ENCODE results near the gene CHRNE. TPM values are rescaled to one million over a fixed set of nuclear protein-coding genes. Genes with fewer than 3 reads are reported as not detected.

CHRNE gene
- total and polyA plus RNA-seq, 2 experiments from 2014 or later = 0.24 to 1.2 TPM

GRCh38 chr17:4944554-4945175 lies 41.8 kb upstream of the CHRNE start (continued):
- TF ChIP-seq, protein P1, sequence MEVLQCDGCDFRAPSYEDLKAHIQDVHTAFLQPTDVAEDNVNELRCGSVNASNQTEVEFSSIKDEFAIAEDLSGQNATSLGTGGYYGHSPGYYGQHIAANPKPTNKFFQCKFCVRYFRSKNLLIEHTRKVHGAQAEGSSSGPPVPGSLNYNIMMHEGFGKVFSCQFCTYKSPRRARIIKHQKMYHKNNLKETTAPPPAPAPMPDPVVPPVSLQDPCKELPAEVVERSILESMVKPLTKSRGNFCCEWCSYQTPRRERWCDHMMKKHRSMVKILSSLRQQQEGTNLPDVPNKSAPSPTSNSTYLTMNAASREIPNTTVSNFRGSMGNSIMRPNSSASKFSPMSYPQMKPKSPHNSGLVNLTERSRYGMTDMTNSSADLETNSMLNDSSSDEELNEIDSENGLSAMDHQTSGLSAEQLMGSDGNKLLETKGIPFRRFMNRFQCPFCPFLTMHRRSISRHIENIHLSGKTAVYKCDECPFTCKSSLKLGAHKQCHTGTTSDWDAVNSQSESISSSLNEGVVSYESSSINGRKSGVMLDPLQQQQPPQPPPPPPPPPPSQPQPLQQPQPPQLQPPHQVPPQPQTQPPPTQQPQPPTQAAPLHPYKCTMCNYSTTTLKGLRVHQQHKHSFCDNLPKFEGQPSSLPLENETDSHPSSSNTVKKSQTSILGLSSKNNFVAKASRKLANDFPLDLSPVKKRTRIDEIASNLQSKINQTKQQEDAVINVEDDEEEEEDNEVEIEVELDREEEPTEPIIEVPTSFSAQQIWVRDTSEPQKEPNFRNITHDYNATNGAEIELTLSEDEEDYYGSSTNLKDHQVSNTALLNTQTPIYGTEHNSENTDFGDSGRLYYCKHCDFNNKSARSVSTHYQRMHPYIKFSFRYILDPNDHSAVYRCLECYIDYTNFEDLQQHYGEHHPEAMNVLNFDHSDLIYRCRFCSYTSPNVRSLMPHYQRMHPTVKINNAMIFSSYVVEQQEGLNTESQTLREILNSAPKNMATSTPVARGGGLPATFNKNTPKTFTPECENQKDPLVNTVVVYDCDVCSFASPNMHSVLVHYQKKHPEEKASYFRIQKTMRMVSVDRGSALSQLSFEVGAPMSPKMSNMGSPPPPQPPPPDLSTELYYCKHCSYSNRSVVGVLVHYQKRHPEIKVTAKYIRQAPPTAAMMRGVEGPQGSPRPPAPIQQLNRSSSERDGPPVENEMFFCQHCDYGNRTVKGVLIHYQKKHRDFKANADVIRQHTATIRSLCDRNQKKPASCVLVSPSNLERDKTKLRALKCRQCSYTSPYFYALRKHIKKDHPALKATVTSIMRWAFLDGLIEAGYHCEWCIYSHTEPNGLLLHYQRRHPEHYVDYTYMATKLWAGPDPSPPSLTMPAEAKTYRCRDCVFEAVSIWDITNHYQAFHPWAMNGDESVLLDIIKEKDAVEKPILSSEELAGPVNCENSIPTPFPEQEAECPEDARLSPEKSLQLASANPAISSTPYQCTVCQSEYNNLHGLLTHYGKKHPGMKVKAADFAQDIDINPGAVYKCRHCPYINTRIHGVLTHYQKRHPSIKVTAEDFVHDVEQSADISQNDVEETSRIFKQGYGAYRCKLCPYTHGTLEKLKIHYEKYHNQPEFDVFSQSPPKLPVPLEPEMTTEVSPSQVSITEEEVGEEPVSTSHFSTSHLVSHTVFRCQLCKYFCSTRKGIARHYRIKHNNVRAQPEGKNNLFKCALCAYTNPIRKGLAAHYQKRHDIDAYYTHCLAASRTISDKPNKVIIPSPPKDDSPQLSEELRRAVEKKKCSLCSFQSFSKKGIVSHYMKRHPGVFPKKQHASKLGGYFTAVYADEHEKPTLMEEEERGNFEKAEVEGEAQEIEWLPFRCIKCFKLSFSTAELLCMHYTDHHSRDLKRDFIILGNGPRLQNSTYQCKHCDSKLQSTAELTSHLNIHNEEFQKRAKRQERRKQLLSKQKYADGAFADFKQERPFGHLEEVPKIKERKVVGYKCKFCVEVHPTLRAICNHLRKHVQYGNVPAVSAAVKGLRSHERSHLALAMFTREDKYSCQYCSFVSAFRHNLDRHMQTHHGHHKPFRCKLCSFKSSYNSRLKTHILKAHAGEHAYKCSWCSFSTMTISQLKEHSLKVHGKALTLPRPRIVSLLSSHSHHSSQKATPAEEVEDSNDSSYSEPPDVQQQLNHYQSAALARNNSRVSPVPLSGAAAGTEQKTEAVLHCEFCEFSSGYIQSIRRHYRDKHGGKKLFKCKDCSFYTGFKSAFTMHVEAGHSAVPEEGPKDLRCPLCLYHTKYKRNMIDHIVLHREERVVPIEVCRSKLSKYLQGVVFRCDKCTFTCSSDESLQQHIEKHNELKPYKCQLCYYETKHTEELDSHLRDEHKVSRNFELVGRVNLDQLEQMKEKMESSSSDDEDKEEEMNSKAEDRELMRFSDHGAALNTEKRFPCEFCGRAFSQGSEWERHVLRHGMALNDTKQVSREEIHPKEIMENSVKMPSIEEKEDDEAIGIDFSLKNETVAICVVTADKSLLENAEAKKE (CRISPR knock-in tag; IDR thresholded peaks at IDR 0.05) = no peak
- TF ChIP-seq STAT1 (IDR thresholded peaks at IDR 0.05; ENCODE audit: unreplicated experiment) (no peak), ZNF331 (CRISPR knock-in tag; IDR thresholded peaks at IDR 0.05; ENCODE audit: low read depth) (no peak), ZNF114 (CRISPR knock-in tag; IDR thresholded peaks at IDR 0.05) (no peak), POLR2AphosphoS5 (IDR thresholded peaks at IDR 0.05; ENCODE audit: low read depth) (no peak; the same call in 1 of the 2 replicates), JUNB (IDR thresholded peaks at IDR 0.05; ENCODE audit: unreplicated experiment) (no peak)
- TF ChIP-seq, protein P2, sequence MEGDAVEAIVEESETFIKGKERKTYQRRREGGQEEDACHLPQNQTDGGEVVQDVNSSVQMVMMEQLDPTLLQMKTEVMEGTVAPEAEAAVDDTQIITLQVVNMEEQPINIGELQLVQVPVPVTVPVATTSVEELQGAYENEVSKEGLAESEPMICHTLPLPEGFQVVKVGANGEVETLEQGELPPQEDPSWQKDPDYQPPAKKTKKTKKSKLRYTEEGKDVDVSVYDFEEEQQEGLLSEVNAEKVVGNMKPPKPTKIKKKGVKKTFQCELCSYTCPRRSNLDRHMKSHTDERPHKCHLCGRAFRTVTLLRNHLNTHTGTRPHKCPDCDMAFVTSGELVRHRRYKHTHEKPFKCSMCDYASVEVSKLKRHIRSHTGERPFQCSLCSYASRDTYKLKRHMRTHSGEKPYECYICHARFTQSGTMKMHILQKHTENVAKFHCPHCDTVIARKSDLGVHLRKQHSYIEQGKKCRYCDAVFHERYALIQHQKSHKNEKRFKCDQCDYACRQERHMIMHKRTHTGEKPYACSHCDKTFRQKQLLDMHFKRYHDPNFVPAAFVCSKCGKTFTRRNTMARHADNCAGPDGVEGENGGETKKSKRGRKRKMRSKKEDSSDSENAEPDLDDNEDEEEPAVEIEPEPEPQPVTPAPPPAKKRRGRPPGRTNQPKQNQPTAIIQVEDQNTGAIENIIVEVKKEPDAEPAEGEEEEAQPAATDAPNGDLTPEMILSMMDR (conservative IDR thresholded peaks at IDR 0.05; ENCODE audit: low read depth in 2 of 2) = no peak

GRCh38 chr17:4944163-4944553 lies 41.3 kb upstream of the CHRNE start:
- Histone ChIP-seq H3K4me2 (no peak overlapping the region), H3K4me3 (no peak overlapping the region), H3K79me2 (replicated peaks; ENCODE audit: insufficient read depth) (peaks cover 59% of the 10 kb centered on the region), H3K4me1 (ENCODE audit: insufficient read depth) (peaks cover 34% of the 10 kb centered on the region), H2AFZ (no peak overlapping the region), H3F3A (replicated peaks; ENCODE audit: low read depth) (peaks cover 61% of the 10 kb centered on the region), H3K27ac (ENCODE audit: low read depth) (peak overlapping the region; percentile 100), H3K27me3 (ENCODE audit: insufficient read depth) (no peaks in the 10 kb centered on the region), H3K9me2 (ENCODE audit: insufficient read depth) (no peaks in the 10 kb centered on the region), H4K20me1 (replicated peaks; ENCODE audit: insufficient read depth) (peaks cover 34% of the 10 kb centered on the region), H3K36me3 (ENCODE audit: insufficient read depth) (peaks cover 21% of the 10 kb centered on the region)
- Mint-ChIP-seq H3K36me3 (ENCODE audit: low read depth) (peaks cover 76% of the 10 kb centered on the region), H3K4me3 (peak overlapping the region; percentile 35; the same call in 1 of the 3 replicates), H3K4me1 (peaks cover 39% of the 10 kb centered on the region), H3K9me3 (no peaks in the 10 kb centered on the region; the same call in 2 of the 3 replicates), H3K27ac (peak overlapping the region; percentile 92), H3K27me3 (ENCODE audit: insufficient read depth, low read depth, poor library complexity) (peaks cover 36% of the 10 kb centered on the region)
- DNase-seq (ENCODE audit: low spot score) = peak; percentile 32
- ATAC-seq = no peak
- no peak for TF ChIP-seq NANOG (IDR thresholded peaks at IDR 0.05; ENCODE audit: borderline replicate concordance)
- no peak for TF ChIP-seq ZNF331 (CRISPR knock-in tag; IDR thresholded peaks at IDR 0.05; ENCODE audit: low read depth)
- no peak for TF ChIP-seq POLR2AphosphoS5 (IDR thresholded peaks at IDR 0.05; ENCODE audit: low read depth)
- TF ChIP-seq STAT1 (IDR thresholded peaks at IDR 0.05; ENCODE audit: unreplicated experiment) = no peak
- TF ChIP-seq REST (IDR thresholded peaks at IDR 0.05; ENCODE audit: unreplicated experiment) = no peak
- no peak for TF ChIP-seq EZH2 (IDR thresholded peaks at IDR 0.05; ENCODE audit: low read depth, unreplicated experiment)
- no peak for TF ChIP-seq ZNF114 (CRISPR knock-in tag; IDR thresholded peaks at IDR 0.05)
- TF ChIP-seq EZH2phosphoT487 (IDR thresholded peaks at IDR 0.05; ENCODE audit: unreplicated experiment) = no peak
